Activated CD8-positive, alpha-beta memory T cell treated with anti-CD3 and anti-CD28 coated beads, Interleukin-2, amount 50 U/mL, for 24 hours (primary cell): ENCODE data around the gene HOXB8.
A peak's percentile ranks its signal among the peaks of the same experiment; 100 is the strongest.

ENCODE experiments used
- DNase-seq: peaks from one replicate; pipeline ENCODE4 v3.0.0-alpha.2; 2020; ENCODE audit errors: extremely low read depth

Gene HOXB8

GRCh38 chr17:48610282-48611211 is 4.5 kb downstream of the HOXB8 start, which contains the start of gene HOXB7:
HOXB7 (minus strand) TSS chr17:48611017; CDS start chr17:48610918, 99 bp downstream.
- DNase-seq: peak; percentile 44

- no peak for DNase-seq
Observed at GRCh38 chr17:48609759-48610281, 5.3 kb downstream of the HOXB8 start.

GRCh38 chr17:48609033-48609432 is 6.1 kb downstream of the HOXB8 start:
- no peak for DNase-seq

GRCh38 chr17:48608494-48608834 is 6.6 kb downstream of the HOXB8 start:
- DNase-seq: no peak

- DNase-seq: no peak
Observed at GRCh38 chr17:48606892-48607614, 8.0 kb downstream of the HOXB8 start.

- DNase-seq: no peak
Observed at GRCh38 chr17:48605991-48606891, 8.9 kb downstream of the HOXB8 start.

GRCh38 chr17:48605409-48605919 is 9.6 kb downstream of the HOXB8 start:
- no peak for DNase-seq

GRCh38 chr17:48604770-48605329 is 10.2 kb downstream of the HOXB8 start, which contains the start of gene HOXB6:
HOXB6 (minus strand) TSS chr17:48604986; CDS start chr17:48598150, 6,836 bp downstream.
- DNase-seq: no peak

GRCh38 chr17:48603959-48604769 is 10.9 kb downstream of the HOXB8 start:
- no peak for DNase-seq

- no peak for DNase-seq
Observed at GRCh38 chr17:48601539-48602425, 13.3 kb downstream of the HOXB8 start.

GRCh38 chr17:48601207-48601538 is 13.9 kb downstream of the HOXB8 start:
- no peak for DNase-seq

- no peak for DNase-seq
Observed at GRCh38 chr17:48600244-48601098, 14.6 kb downstream of the HOXB8 start.

- no peak for DNase-seq
Observed at GRCh38 chr17:48599354-48599753, 15.7 kb downstream of the HOXB8 start.

GRCh38 chr17:48598736-48599135 is 16.4 kb downstream of the HOXB8 start:
- no peak for DNase-seq

GRCh38 chr17:48597778-48598631 is 17.1 kb downstream of the HOXB8 start:
- DNase-seq: no peak

GRCh38 chr17:48597528-48597777 is 17.6 kb downstream of the HOXB8 start:
- DNase-seq: no peak

GRCh38 chr17:48596735-48597527 is 18.2 kb downstream of the HOXB8 start:
- DNase-seq: no peak
